Sigmoid colon (tissue), 4 donors: Measurements from ENCODE around the gene TUBB6.

Experiments
- CTCF ChIP-seq, 4 experiments: fragments of 450-650 bp in 3 of 4; fragments of 200-600 bp in 1 of 4; IDR thresholded peaks; one replicate each; pipeline ENCODE4 v1.5.1; 2016 to 2019; ENCODE audit warnings: antibody characterized with exemption in 4 of 4, mild to moderate bottlenecking in 3 of 4, moderate library complexity in 2 of 4
- EP300 ChIP-seq, 4 donors: sonication (generic); formaldehyde crosslinking; IDR thresholded peaks; one replicate each; pipeline ENCODE4 v1.6.1; 2017; ENCODE audit warnings: antibody characterized with exemption in 4 of 4
- POLR2AphosphoS5 ChIP-seq, 4 donors: sonication (generic); formaldehyde crosslinking; IDR thresholded peaks; one replicate each; pipeline ENCODE4 v1.6.1; 2017; ENCODE audit warnings: antibody characterized with exemption in 4 of 4

GRCh38 chr18:12347895-12348294 is 39.9 kb downstream of the TUBB6 start:
- TF ChIP-seq POLR2AphosphoS5 (IDR thresholded peaks at IDR 0.05) (no peak), CTCF (IDR thresholded peaks at IDR 0.05) (no peak), EP300 (IDR thresholded peaks at IDR 0.05) (no peak)
